ENCODE data around the gene SLC25A21.

GRCh38 chr14:37213016-37213415 lies 40.6 kb upstream of the SLC25A21 start:
- no peak for TF ChIP-seq CTCF (IDR thresholded peaks at IDR 0.05)
- TF ChIP-seq POLR2AphosphoS5 (IDR thresholded peaks at IDR 0.05) = no peak
- TF ChIP-seq POLR2A (IDR thresholded peaks at IDR 0.05) = no peak

Data from stomach (tissue), 4 donors.